CD4-positive, alpha-beta T cell treated with Interleukin-6 for 4 hours (primary cell): ENCODE measurements around the gene CELA2A.
"Not testable (repeated sequence)": the region's sequence is repeated elsewhere in the genome, so short reads cannot be mapped to it uniquely, and the experiment has no call there.

Experiments used
- DNase-seq: peaks from one replicate; pipeline ENCODE4 v3.0.0-alpha.2; 2020; ENCODE audit warnings: mixed read lengths

CELA2A gene

GRCh38 chr1:15501208-15502032 lies 44.9 kb downstream of the CELA2A start:
- DNase-seq = peak; percentile 57

GRCh38 chr1:15504436-15504835 lies 47.9 kb downstream of the CELA2A start:
- DNase-seq = no peak

GRCh38 chr1:15506831-15507230 lies 50.3 kb downstream of the CELA2A start:
- DNase-seq = no peak

- DNase-seq = no peak
Measured at GRCh38 chr1:15507278-15507677, 50.7 kb downstream of the CELA2A start.

GRCh38 chr1:15508700-15509487 lies 52.4 kb downstream of the CELA2A start:
- no peak for DNase-seq

GRCh38 chr1:15509586-15509985 lies 53.1 kb downstream of the CELA2A start:
- DNase-seq = no peak

GRCh38 chr1:15510611-15511405 lies 54.3 kb downstream of the CELA2A start:
- DNase-seq = no peak

GRCh38 chr1:15513192-15513591 lies 56.7 kb downstream of the CELA2A start:
- no peak for DNase-seq

GRCh38 chr1:15513919-15514318 lies 57.4 kb downstream of the CELA2A start:
- no peak for DNase-seq

GRCh38 chr1:15514557-15514956 lies 58.0 kb downstream of the CELA2A start:
- DNase-seq = not testable (repeated sequence)

- no peak for DNase-seq
Measured at GRCh38 chr1:15515022-15515663, 58.6 kb downstream of the CELA2A start.

GRCh38 chr1:15519625-15520024 lies 63.1 kb downstream of the CELA2A start:
- DNase-seq = no peak

- not testable (repeated sequence) for DNase-seq
Measured at GRCh38 chr1:15521206-15521906, 64.8 kb downstream of the CELA2A start.
